ENCODE data around the gene ZNF652. TPM values are rescaled to one million over a fixed set of nuclear protein-coding genes. Genes with fewer than 3 reads are reported as not detected.
"Not testable (repeated sequence)": the region's sequence is repeated elsewhere in the genome, so short reads cannot be mapped to it uniquely, and the experiment has no call there.

ZNF652 gene
- total RNA-seq, 2 experiments from 2014 or later: 33.7 to 34.9 TPM

DNA sequence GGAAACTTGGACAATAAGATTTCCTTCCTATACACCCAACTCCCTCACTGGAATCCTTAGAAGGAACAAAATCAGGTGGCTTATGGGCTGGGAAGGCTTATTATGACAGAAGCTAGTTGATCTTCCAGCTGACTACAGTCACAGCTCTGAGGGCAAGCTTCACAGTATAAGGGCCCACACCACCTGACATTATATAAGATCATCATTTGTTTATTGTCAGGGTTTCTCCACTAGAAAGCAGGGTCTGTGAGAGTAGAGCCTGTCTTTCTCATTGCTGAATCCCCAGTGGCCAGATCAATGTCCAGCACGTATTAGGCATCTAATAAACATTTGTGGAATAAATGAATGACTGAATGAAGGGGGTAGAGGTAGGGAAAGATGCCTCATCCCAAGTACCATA is 73.7 kb downstream of the ZNF652 start:
- Mint-ChIP-seq H3K27me3 (no peaks in the 10 kb centered on the region), H3K9me3 (no peaks in the 10 kb centered on the region), H3K36me3 (ENCODE audit: low read depth) (peaks cover 12% of the 10 kb centered on the region), H3K4me3 (no peak overlapping the region), H3K27ac (no peak overlapping the region), H3K4me1 (ENCODE audit: low read depth) (no peaks in the 10 kb centered on the region)
- TF ChIP-seq, protein P1, sequence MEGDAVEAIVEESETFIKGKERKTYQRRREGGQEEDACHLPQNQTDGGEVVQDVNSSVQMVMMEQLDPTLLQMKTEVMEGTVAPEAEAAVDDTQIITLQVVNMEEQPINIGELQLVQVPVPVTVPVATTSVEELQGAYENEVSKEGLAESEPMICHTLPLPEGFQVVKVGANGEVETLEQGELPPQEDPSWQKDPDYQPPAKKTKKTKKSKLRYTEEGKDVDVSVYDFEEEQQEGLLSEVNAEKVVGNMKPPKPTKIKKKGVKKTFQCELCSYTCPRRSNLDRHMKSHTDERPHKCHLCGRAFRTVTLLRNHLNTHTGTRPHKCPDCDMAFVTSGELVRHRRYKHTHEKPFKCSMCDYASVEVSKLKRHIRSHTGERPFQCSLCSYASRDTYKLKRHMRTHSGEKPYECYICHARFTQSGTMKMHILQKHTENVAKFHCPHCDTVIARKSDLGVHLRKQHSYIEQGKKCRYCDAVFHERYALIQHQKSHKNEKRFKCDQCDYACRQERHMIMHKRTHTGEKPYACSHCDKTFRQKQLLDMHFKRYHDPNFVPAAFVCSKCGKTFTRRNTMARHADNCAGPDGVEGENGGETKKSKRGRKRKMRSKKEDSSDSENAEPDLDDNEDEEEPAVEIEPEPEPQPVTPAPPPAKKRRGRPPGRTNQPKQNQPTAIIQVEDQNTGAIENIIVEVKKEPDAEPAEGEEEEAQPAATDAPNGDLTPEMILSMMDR (IDR thresholded peaks at IDR 0.05): no peak
- DNase-seq (no peak), ATAC-seq (ENCODE audit: poor library complexity) (no peak)
- H3K36me3 ChIP-seq (ENCODE audit: insufficient read depth, low read length): peaks cover 10% of the 10 kb centered on the region
- H3K4me3 ChIP-seq (ENCODE audit: low read length): no peak overlapping the region
- H3K4me1 ChIP-seq (ENCODE audit: insufficient read depth, low read length): no peaks in the 10 kb centered on the region
- H3K27me3 ChIP-seq (ENCODE audit: control insufficient read depth in 1 of 2, insufficient read depth in 2 of 2, low read length in 2 of 2): no peaks in the 10 kb centered on the region
- ChIA-PET POLR2A (no interaction called here), CTCF (no interaction called here)
- no peak overlapping the region for H3K27ac ChIP-seq (ENCODE audit: low read depth in 1 of 2, low read length in 2 of 2)
- no peaks in the 10 kb centered on the region for H3K9me3 ChIP-seq (ENCODE audit: control insufficient read depth in 1 of 2, insufficient read depth in 1 of 2, low read length in 2 of 2)
- intact Hi-C loops (cut with DNase I, micrococcal nuclease): no loop called here

DNA sequence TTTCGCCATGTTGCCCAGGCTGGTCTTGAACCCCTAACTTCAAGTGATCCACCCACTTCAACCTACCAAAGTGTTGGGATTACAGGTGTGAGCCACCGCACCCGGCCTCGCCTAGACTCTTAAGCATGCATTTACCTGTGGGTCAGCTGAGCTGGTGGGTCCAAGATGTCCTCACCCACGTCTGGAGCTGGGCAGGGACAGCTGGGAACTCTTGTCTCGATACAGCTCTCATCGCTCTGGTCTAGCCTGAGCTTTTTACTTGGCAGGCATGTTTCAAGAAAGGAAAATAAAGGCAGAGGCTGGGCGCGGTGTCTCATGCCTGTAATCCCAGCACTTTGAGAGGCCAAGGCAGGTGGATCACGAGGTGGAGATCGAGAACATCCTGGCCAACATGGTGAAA is 74.6 kb downstream of the ZNF652 start:
- TF ChIP-seq, protein P1 (IDR thresholded peaks at IDR 0.05): no peak
- Mint-ChIP-seq H3K9me3 (no peaks in the 10 kb centered on the region), H3K27ac (no peak overlapping the region), H3K36me3 (ENCODE audit: low read depth) (peaks cover 4% of the 10 kb centered on the region), H3K27me3 (peaks cover 2% of the 10 kb centered on the region), H3K4me3 (no peak overlapping the region), H3K4me1 (ENCODE audit: low read depth) (no peaks in the 10 kb centered on the region)
- Histone ChIP-seq H3K9me3 (ENCODE audit: control insufficient read depth in 1 of 2, insufficient read depth in 1 of 2, low read length in 2 of 2) (no peaks in the 10 kb centered on the region), H3K4me1 (ENCODE audit: insufficient read depth, low read length) (no peaks in the 10 kb centered on the region), H3K36me3 (ENCODE audit: insufficient read depth, low read length) (peaks cover 10% of the 10 kb centered on the region), H3K27ac (ENCODE audit: low read depth in 1 of 2, low read length in 2 of 2) (no peak overlapping the region), H3K27me3 (ENCODE audit: control insufficient read depth in 1 of 2, insufficient read depth in 2 of 2, low read length in 2 of 2) (no peaks in the 10 kb centered on the region), H3K4me3 (ENCODE audit: low read length) (no peak overlapping the region)
- ChIA-PET CTCF (interaction anchor here (0.6 to 0.9 kb wide), 2 partner anchors 81 to 190 kb away, joined by 3 to 6 read pairs; no protein-coding TSS in a partner anchor), POLR2A (no interaction called here)
- DNase-seq: no peak
- no peak for ATAC-seq (ENCODE audit: poor library complexity)
- intact Hi-C loops (cut with DNase I, micrococcal nuclease): no loop called here

DNA sequence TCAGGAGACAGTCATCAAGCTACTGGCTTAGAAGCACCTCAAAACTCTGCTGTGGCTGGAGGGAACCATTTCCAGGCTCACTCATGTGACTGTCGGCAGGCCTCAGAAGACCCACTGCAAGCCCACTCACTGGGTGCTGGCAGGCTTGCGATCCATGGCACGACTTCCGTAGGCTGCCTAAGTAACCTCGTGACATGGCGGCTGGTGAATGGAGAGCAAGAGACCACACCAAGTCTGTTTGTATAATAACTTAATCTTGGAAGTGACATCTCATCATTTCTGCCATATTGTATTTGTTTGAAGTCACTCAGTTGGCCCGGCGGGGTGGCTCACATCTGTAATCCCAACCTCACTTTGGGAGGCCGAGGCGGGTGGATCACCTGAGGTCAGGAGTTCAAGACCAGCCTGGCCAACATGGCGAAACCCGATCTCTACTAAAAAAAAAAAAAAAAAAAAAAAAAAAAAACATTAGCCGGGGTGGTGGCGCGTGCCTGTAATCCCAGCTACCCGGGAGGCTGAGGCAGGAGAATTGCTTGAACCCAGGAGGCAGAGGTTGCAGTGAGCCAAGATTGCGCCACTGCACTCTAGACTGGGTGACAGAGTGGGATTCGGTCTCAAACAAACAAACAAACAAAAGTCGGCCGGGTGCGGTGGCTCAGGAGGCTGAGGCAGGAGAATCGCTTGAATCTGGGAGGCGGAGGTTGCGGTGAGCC is 75.6 kb downstream of the ZNF652 start:
- POLR2A ChIA-PET: interaction anchor here (0.7 kb wide), 1 partner anchor 128 kb away, joined by 3 read pairs; the partner anchor contains the start of gene PHB1
- DNase-seq; H3K27ac Mint-ChIP-seq; H3K27me3 ChIP-seq (ENCODE audit: control insufficient read depth in 1 of 2, insufficient read depth in 2 of 2, low read length in 2 of 2); H3K27me3 Mint-ChIP-seq; H3K4me3 Mint-ChIP-seq; CTCF ChIA-PET; ATAC-seq (ENCODE audit: poor library complexity); H3K4me1 Mint-ChIP-seq (ENCODE audit: low read depth); H3K4me1 ChIP-seq (ENCODE audit: insufficient read depth, low read length); H3K27ac ChIP-seq (ENCODE audit: low read depth in 1 of 2, low read length in 2 of 2); H3K36me3 Mint-ChIP-seq (ENCODE audit: low read depth); H3K4me3 ChIP-seq (ENCODE audit: low read length); intact Hi-C loops (cut with DNase I, micrococcal nuclease); H3K9me3 Mint-ChIP-seq; H3K36me3 ChIP-seq (ENCODE audit: insufficient read depth, low read length); H3K9me3 ChIP-seq (ENCODE audit: control insufficient read depth in 1 of 2, insufficient read depth in 1 of 2, low read length in 2 of 2): not testable (repeated sequence)

DNA sequence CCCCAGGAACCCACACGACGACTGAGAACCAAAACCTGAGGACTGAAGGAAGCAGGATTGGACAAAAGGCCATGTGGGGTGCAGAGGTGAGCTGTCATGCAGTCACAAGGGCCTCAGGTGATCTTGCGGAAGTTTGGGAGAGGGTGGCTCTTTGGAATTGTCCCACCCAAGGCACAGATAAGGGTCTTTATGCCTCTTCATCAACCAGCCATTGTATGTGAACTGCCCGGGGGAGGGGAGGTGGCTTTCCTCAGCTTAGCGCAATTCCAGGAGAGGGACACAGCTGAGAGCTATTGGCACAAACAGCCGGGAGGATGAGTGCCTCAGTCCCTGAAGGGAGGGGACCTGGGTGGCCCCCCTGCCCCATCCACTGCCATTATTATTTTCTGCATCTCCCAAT is 76.3 kb downstream of the ZNF652 start:
- no peaks in the 10 kb centered on the region for H3K36me3 Mint-ChIP-seq (ENCODE audit: low read depth)
- peaks cover 6% of the 10 kb centered on the region for H3K36me3 ChIP-seq (ENCODE audit: insufficient read depth, low read length)
- no peak overlapping the region for H3K4me3 Mint-ChIP-seq
- H3K4me1 Mint-ChIP-seq (ENCODE audit: low read depth): no peaks in the 10 kb centered on the region
- TF ChIP-seq, protein P1 (IDR thresholded peaks at IDR 0.05): no peak
- no peaks in the 10 kb centered on the region for H3K4me1 ChIP-seq (ENCODE audit: insufficient read depth, low read length)
- no peak overlapping the region for H3K27ac Mint-ChIP-seq
- intact Hi-C loops (cut with DNase I, micrococcal nuclease): no loop called here
- CTCF ChIA-PET: no interaction called here
- DNase-seq (no peak), ATAC-seq (ENCODE audit: poor library complexity) (no peak)
- H3K27me3 Mint-ChIP-seq: peaks cover 5% of the 10 kb centered on the region
- no peak overlapping the region for H3K4me3 ChIP-seq (ENCODE audit: low read length)
- POLR2A ChIA-PET: no interaction called here
- no peaks in the 10 kb centered on the region for H3K9me3 ChIP-seq (ENCODE audit: control insufficient read depth in 1 of 2, insufficient read depth in 1 of 2, low read length in 2 of 2)
- H3K27me3 ChIP-seq (ENCODE audit: control insufficient read depth in 1 of 2, insufficient read depth in 2 of 2, low read length in 2 of 2): no peaks in the 10 kb centered on the region
- H3K9me3 Mint-ChIP-seq: no peaks in the 10 kb centered on the region
- H3K27ac ChIP-seq (ENCODE audit: low read depth in 1 of 2, low read length in 2 of 2): no peak overlapping the region
